HG03432 (cell line): ENCODE results near the gene APOF.
A peak's percentile ranks its signal among the peaks of the same experiment; 100 is the strongest.
"Not testable (repeated sequence)": the region's sequence is repeated elsewhere in the genome, so short reads cannot be mapped to it uniquely, and the experiment has no call there.

Experiments
- ATAC-seq: cut with Tn5 transposase; IDR thresholded peaks from one replicate; pipeline ENCODE4 v1.9.1; 2021; ENCODE audit warnings: mild to moderate bottlenecking, moderate library complexity; ENCODE audit not compliant: unreplicated experiment

APOF gene, protein sequence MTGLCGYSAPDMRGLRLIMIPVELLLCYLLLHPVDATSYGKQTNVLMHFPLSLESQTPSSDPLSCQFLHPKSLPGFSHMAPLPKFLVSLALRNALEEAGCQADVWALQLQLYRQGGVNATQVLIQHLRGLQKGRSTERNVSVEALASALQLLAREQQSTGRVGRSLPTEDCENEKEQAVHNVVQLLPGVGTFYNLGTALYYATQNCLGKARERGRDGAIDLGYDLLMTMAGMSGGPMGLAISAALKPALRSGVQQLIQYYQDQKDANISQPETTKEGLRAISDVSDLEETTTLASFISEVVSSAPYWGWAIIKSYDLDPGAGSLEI

DNA sequence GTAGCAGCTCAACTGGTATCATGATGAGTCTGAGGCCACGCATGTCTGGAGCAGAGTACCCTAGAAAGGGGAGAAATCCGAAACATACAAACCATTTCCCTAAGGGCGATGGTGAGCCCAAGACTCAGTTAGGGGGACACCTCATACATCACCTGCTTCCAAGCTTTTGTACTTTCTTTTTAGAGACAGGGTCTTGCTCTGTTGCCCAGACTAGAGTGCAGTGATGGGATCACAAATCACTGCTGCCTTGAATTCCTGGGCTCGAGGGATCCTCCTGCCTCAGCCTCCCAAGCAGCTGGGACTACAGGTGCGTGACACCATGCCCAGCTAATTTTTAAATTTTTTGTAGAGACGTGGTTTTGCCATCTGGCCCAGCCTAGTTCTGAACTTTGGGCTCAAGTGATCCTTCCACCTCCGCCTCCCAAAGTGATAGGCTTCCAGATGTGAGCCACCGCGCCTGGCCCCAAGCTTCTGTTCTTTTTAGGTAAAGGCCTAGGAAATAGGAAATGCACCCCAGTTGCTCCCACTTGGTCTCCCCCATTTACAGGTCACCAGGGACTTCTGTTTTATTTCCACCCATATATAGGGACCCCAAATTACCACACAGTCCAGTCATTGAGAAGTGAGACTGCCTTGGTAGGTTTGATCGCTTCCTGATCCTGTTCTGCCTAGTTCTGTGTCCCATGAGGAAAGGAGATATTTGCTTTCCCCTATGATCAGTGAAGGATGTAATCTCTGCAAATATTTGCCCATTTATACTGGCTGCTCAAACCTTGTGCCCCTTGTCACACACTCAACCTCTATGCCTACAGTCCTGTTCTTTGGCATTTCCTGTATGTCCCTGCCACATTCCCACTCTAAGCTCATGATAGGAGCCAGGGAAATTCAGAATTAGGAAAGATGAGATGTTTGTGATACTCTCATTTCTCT, at the start of gene APOF:
TSS of gene APOF (minus strand) at position 728 of the 930 bp plus-strand sequence. CDS start at position 616, 112 bp downstream.
- no peak for ATAC-seq

GRCh38 chr12:56411781-56412639, 49.4 kb upstream of the APOF start:
- ATAC-seq, result no peak

DNA sequence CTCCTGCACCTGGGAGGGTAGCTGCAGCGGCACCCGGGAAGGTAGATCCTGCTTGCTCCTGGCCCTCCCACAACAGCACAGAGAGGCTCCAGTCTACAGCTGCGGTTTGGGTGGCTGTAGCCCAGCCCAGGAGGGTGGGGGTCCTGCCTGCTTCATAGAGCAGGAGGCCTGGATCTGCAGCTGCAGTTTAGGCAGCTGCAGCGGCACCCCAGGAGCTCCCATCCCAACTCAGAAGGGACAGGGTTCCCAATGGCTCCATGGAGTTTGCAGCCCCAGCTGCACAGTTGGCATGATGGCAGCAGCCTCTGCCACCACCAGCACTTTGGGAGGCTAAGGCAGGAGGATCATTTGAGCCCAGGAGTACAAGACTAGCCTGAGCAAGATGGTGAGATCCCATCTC, 48.1 kb upstream of the APOF start:
- ATAC-seq, result no peak

GRCh38 chr12:56408799-56409417, 46.3 kb upstream of the APOF start:
- ATAC-seq, result no peak

- not testable (repeated sequence) for ATAC-seq
Measured at GRCh38 chr12:56404227-56404626, 41.6 kb upstream of the APOF start.

DNA sequence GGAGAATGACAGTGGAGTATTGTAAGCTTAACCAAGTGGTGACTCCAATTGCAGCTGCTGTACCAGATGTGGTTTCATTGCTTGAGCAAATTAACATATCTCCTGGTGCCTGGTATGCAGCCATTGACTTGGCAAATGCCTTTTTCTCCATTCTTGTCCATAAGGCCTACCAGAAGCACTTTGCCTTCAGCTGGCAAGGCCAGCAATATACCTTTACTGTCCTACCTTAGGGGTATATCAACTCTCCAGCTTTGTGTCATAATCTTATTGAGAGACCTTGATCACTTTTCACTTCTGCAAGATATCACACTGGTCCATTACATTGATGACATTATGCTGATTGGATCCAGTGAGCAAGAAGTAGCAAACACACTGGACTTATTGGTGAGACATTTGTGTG, 39.0 kb upstream of the APOF start:
- ATAC-seq, result not testable (repeated sequence)

DNA sequence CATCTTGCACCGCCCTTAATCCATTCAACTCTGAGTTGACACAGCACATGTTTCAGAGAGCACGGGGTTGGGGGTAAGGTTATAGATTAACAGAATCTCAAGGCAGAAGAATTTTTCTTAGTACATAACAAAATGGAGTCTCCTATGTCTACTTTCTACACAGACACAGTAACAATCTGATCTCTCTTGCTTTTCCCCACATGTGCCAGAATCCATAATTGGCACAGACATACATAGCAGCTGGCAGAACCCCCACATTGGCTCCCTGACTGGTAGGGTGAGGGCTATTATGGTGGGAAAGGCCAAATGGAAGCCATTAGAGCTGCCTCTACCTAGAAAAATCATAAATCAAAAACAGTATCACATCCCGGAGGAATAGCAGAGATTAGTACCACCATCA, 38.5 kb upstream of the APOF start:
- ATAC-seq, result not testable (repeated sequence)

GRCh38 chr12:56399466-56399865, 36.8 kb upstream of the APOF start:
- not testable (repeated sequence) for ATAC-seq

GRCh38 chr12:56398324-56398723, 35.7 kb upstream of the APOF start:
- ATAC-seq, result no peak

DNA sequence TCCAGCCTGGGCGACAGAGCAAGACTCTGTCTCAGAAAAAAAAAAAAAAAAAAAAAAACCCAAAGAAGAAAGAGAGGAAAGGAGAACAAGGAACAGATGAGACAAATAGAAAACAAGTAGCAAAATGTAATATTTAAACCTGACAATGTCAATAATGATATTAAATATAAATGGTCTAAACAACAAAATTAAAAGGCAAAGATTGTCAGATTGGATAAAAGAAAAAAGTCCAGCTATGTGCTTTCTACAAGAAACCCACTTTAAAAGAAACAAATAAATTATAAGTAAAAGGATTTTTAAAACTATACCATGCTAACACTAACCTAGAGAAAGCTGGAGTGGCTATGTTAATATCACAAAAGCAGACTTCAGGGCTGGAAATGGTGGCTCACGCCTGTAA, 29.7 kb upstream of the APOF start:
- no peak for ATAC-seq

DNA sequence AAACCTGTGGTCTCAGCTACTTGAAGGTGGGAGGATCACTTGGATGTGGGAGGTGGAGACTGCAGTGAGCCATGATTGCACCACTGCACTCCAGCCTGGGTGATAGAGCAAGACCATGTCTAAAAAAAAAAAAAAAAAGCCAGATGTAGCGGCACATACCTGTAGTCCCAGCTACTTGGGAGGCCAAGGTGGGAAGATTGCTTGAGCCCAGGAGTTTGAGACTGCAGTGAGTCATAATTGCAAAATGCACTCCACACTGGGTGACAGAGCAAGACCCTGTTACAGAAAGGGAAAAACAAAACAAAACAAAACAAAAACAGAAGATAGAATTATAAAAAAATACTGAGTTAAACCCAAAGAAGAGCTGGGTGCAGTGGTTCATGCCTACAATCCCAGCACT, 29.1 kb upstream of the APOF start:
- no peak for ATAC-seq

DNA sequence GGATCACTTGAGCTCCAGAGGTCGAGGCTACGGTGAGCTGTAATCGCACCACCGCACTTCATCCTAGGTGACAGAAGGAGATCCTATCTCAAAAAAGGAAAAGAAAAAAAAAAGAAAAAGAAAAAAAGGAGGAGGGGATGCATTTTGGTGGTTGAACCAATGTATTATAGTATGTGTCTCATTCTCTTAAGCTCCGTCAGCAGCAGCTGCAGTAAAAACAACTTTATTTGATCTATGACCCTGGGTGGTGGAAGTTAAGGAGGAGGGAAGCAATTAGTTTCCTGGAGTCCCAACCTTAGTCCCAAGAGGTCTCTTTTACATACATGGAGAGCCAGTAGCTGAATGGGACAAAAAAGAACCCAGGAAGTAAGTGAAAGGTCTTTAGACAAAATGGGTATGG, 26.8 kb upstream of the APOF start:
- no peak for ATAC-seq

GRCh38 chr12:56387152-56387736, 24.6 kb upstream of the APOF start:
- no peak for ATAC-seq

DNA sequence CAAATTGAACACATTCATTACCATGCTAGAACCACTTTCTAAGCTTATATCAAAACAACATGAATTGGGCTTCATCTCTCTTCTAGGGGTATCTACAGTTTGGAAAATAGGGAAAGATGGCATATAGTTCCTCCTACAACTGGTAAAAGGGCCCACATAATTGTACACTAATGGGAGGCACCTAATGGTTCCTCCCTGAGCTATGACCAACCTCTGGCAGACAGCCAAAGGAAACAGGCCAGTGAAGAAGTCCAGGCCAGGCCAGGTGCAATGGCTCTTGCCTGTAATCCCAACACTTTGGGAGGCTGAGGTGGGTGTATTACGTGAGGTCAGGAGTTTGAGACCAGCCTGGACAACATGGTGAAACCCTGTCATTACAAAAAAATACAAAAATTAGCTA, 23.2 kb upstream of the APOF start:
- no peak for ATAC-seq

GRCh38 chr12:56382611-56383010, 20.0 kb upstream of the APOF start:
- ATAC-seq, result no peak

DNA sequence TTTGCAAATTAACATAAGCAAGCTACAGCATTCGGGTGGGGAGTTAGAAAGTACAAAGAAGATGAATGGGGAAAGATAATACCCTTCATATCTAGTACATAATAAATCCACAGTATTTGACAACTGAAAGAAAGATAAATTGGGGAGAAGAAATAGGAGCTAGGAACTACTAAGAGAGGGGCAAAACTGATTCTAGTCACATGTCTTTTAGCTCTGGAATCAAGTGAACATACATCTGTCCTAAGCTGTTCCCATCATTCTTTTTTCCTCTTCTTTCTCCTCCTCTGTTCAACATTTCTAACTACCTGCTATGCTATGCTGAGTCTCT, 15.3 kb upstream of the APOF start:
- no peak for ATAC-seq

- ATAC-seq, result no peak
Measured at GRCh38 chr12:56377310-56377988, 14.8 kb upstream of the APOF start.

GRCh38 chr12:56375598-56376434, 13.2 kb upstream of the APOF start:
- ATAC-seq, result peak; percentile 78
